ENCODE measurements around the gene NFU1. TPM values are rescaled to one million over a fixed set of nuclear protein-coding genes. Genes with fewer than 3 reads are reported as not detected.

The NFU1 gene
- total and polyA plus RNA-seq, 2 of the 8 experiments (the other 6 are each of a cell fraction or from before 2014, with no cell fraction given), result 18.4 to 45.5 TPM

GRCh38 chr2:69469784-69470183 lies 32.5 kb upstream of the NFU1 start:
- Histone ChIP-seq H2AK5ac (ENCODE audit: low read depth, low read length) (no peak overlapping the region), H4K5ac (ENCODE audit: insufficient read length, low read depth, low read length) (no peak overlapping the region), H3K4ac (replicated peaks; ENCODE audit: insufficient read length, low read depth, low read length) (no peak overlapping the region), H3K79me1 (ENCODE audit: low read depth, low read length) (no peaks in the 10 kb centered on the region), H3K36me3 (ENCODE audit: control insufficient read depth in 2 of 4, insufficient read depth in 4 of 4, low read length in 3 of 4) (peaks cover 0 to 8% (median 0%) of the 10 kb centered on the region in 4 experiments; a peak in 2 of 8 replicates), H2BK12ac (ENCODE audit: low read depth, low read length) (no peak overlapping the region), H3K23me2 (ENCODE audit: low read depth, low read length) (no peaks in the 10 kb centered on the region), H2BK15ac (ENCODE audit: low read length) (no peak overlapping the region), H3K23ac (ENCODE audit: insufficient read length) (no peak overlapping the region), H2BK120ac (replicated peaks; ENCODE audit: low read depth, low read length) (no peak overlapping the region), H3K4me2 (ENCODE audit: insufficient read depth in 1 of 2, low read depth in 2 of 2, low read length in 2 of 2) (no peak overlapping the region), H4K91ac (replicated peaks; ENCODE audit: insufficient read length, low read length) (no peak overlapping the region), H3K56ac (replicated peaks; ENCODE audit: insufficient read length, low read depth, low read length) (no peak overlapping the region), H3K18ac (ENCODE audit: extremely low read depth, low read length) (no peak overlapping the region), H3K14ac (ENCODE audit: insufficient read length) (no peak overlapping the region), H3K27ac (ENCODE audit: low read depth, low read length) (no peak overlapping the region), H4K8ac (ENCODE audit: extremely low read depth, insufficient read depth, low read length) (no peak overlapping the region), H3K4me3 (ENCODE audit: extremely low read depth in 1 of 4, insufficient read depth in 2 of 4, low read depth in 3 of 4, low read length in 4 of 4) (no peak overlapping the region), H2BK20ac (ENCODE audit: low read length) (no peak overlapping the region), H3K27me3 (replicated peaks in 1 of 4; ENCODE audit: control insufficient read depth in 3 of 4, extremely low read depth in 1 of 4, insufficient read depth in 3 of 4, low read length in 3 of 4) (no peaks in the 10 kb centered on the region; a peak in 1 of 7 replicates), H4K20me1 (replicated peaks in 1 of 2; ENCODE audit: control insufficient read depth in 1 of 2, insufficient read depth in 2 of 2, low read length in 2 of 2) (no peaks in the 10 kb centered on the region), H3K79me2 (ENCODE audit: control insufficient read depth in 1 of 2, insufficient read depth in 2 of 2, low read length in 2 of 2) (no peaks in the 10 kb centered on the region), H2BK5ac (ENCODE audit: low read depth, low read length) (no peak overlapping the region), H3K9ac (replicated peaks in 1 of 4; ENCODE audit: extremely low read depth in 1 of 4, low read depth in 3 of 4, low read length in 3 of 4) (no peak overlapping the region), H3K9me3 (ENCODE audit: insufficient read depth in 2 of 2, low read depth in 1 of 2, low read length in 1 of 2) (no peaks in the 10 kb centered on the region), H3K4me1 (replicated peaks in 1 of 4; ENCODE audit: control insufficient read depth in 3 of 4, insufficient read depth in 4 of 4, low read length in 3 of 4) (peaks cover 0 to 2% (median 0%) of the 10 kb centered on the region in 4 experiments; a peak in 3 of 7 replicates), H2AFZ (ENCODE audit: low read length) (no peak overlapping the region)
- 88% methylated on average over 1 of the region's 1 CpG; no CpG with 5 or more reads in 1 of the 2 experiments for WGBS, 2 experiments (ENCODE audit: extremely low coverage in 1 of 2, insufficient coverage in 1 of 2, insufficient read length in 1 of 2, insufficient replicate concordance in 2 of 2, low coverage in 1 of 2, low lambda C conversion rate in 2 of 2, missing lambda C conversion rate in 1 of 2)
- TF ChIP-seq MAFK (IDR thresholded peaks at IDR 0.05; ENCODE audit: low read depth, low read length) (peak; percentile 39; the same call in 1 of the 2 replicates), TAF1 (IDR thresholded peaks at IDR 0.05; ENCODE audit: low read depth, low read length) (no peak)
- ChIA-PET POLR2A (ENCODE audit: partially characterized antibody) (interaction anchor here (1.0 kb wide), 1 partner anchor 31 kb away, joined by 4 read pairs; no protein-coding TSS in a partner anchor), CTCF (ENCODE audit: partially characterized antibody) (no interaction called here)
- FAIRE-seq (no peak), DNase-seq (ENCODE audit: low read depth in 1 of 2, low spot score in 2 of 2) (no peak)
